Right atrium auricular region (tissue), 2 donors: ENCODE measurements around the gene WWP2. TPM values are rescaled to one million over a fixed set of nuclear protein-coding genes. Genes with fewer than 3 reads are reported as not detected.

Experiments
- DNase-seq: peaks from one replicate; pipeline ENCODE4 v3.0.0-alpha.2; 2019; ENCODE audit warnings: low spot score
- H3K27ac ChIP-seq, 2 donors: fragments of 200-600 bp; sonication (generic); 1 replicate in 1 of 2; 2 replicates in 1 of 2; pipeline ENCODE4 v1.5.1; 2016 to 2019
- H3K27me3 ChIP-seq, 2 donors: fragments of 200-600 bp; sonication (generic); one replicate each; pipeline versions ENCODE4 v1.5.1 to v1.6.0; 2017 to 2019
- H3K36me3 ChIP-seq: fragments of 200-600 bp; sonication (generic); one replicate; pipeline ENCODE4 v1.5.1; 2016
- H3K4me1 ChIP-seq, 2 donors: fragments of 200-600 bp; sonication (generic); one replicate each; pipeline versions ENCODE4 v1.5.1 to v1.6.0; 2017 to 2019
- H3K4me3 ChIP-seq, 2 donors: fragments of 200-600 bp; sonication (generic); 1 replicate in 1 of 2; 2 replicates in 1 of 2; pipeline ENCODE4 v1.5.1; 2017 to 2019; ENCODE audit warnings: mild to moderate bottlenecking in 1 of 2, moderate library complexity in 1 of 2
- H3K9me3 ChIP-seq, 2 donors: fragments of 200-600 bp; sonication (generic); one replicate each; pipeline ENCODE4 v1.5.1; 2019
- CTCF ChIP-seq, 2 donors: fragments of 200-600 bp; sonication (generic); IDR thresholded peaks; one replicate each; pipeline ENCODE4 v1.5.1; 2019; ENCODE audit warnings: antibody characterized with exemption in 2 of 2
- total RNA-seq, 2 donors: library from RNA; depleted of rRNA; stranded (reverse); fragments of >200 nt; gene quantifications; one replicate each; pipeline ENCODE4 v1.1.0, GENCODE V29; 2016

The WWP2 gene
- total RNA-seq, 2 donors from 2014 or later, result 16.1 to 21.2 TPM

GRCh38 chr16:69767459-69768229, 5.5 kb downstream of the WWP2 start:
- H3K4me3 ChIP-seq, result no peak overlapping the region
- TF ChIP-seq CTCF (IDR thresholded peaks at IDR 0.05), result no peak
- peaks cover 0 to 4% of the 10 kb centered on the region in 2 donors for H3K4me1 ChIP-seq

GRCh38 chr16:69768666-69769065, 6.5 kb downstream of the WWP2 start:
- H3K27ac ChIP-seq, result no peak overlapping the region
- H3K4me1 ChIP-seq, result peaks cover 0 to 14% of the 10 kb centered on the region in 2 donors
- H3K36me3 ChIP-seq, result no peaks in the 10 kb centered on the region
- H3K9me3 ChIP-seq, result no peaks in the 10 kb centered on the region
- TF ChIP-seq CTCF (IDR thresholded peaks at IDR 0.05), result no peak
- no peaks in the 10 kb centered on the region for H3K27me3 ChIP-seq
- H3K4me3 ChIP-seq, result no peak overlapping the region
- no peak for DNase-seq

More at GRCh38 chr16:69767459-69768229, 5.5 kb downstream of the WWP2 start:
- H3K27ac ChIP-seq, result no peak overlapping the region
- H3K9me3 ChIP-seq, result no peaks in the 10 kb centered on the region
- H3K36me3 ChIP-seq, result no peaks in the 10 kb centered on the region
- H3K27me3 ChIP-seq, result no peaks in the 10 kb centered on the region
- no peak for DNase-seq

DNA sequence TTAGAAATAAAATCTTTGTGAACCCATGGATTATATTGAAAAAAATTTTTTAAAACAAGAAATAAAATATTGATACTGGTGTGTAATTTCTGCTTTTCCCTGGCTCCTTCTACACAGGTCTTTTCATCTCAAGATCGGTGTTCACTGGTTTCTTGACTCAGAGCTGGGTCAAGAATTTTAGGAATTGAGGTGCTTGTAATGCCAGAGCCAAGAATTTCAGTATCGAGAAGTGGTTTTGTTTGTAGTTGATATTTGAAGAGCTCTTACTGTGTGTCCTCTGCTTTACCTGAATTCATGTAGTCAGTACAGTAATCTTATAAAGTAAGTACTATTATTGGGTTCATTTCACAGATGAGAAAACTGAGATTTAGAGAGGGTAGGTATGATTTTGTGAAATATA, 7.3 kb downstream of the WWP2 start:
- DNase-seq, result no peak
- TF ChIP-seq CTCF (IDR thresholded peaks at IDR 0.05), result no peak
- Histone ChIP-seq H3K36me3 (no peaks in the 10 kb centered on the region), H3K9me3 (no peaks in the 10 kb centered on the region), H3K4me1 (peaks cover 0 to 14% of the 10 kb centered on the region in 2 donors), H3K27ac (no peak overlapping the region), H3K27me3 (no peaks in the 10 kb centered on the region), H3K4me3 (no peak overlapping the region)

DNA sequence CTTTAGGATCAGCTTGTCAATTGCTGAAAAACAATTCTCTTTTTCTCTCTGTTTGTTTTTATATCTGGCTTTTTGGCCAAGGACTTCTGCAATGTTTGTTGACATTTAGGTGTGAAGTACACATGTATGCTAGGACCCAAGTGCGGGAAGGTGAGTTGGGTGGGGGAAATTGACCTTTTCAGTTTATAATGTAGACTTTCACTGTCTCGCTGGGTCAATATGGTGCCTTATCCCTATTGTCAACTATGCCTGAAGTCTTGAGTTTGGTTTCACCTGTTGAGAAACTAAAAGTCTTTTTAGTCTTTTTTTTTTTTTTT, 9.5 kb downstream of the WWP2 start:
- Histone ChIP-seq H3K36me3 (no peaks in the 10 kb centered on the region), H3K27ac (no peak overlapping the region), H3K9me3 (peaks cover 0 to 14% of the 10 kb centered on the region in 2 donors), H3K27me3 (no peaks in the 10 kb centered on the region), H3K4me1 (peaks cover 0 to 14% of the 10 kb centered on the region in 2 donors), H3K4me3 (no peak overlapping the region)
- DNase-seq, result no peak
- no peak for TF ChIP-seq CTCF (IDR thresholded peaks at IDR 0.05)

DNA sequence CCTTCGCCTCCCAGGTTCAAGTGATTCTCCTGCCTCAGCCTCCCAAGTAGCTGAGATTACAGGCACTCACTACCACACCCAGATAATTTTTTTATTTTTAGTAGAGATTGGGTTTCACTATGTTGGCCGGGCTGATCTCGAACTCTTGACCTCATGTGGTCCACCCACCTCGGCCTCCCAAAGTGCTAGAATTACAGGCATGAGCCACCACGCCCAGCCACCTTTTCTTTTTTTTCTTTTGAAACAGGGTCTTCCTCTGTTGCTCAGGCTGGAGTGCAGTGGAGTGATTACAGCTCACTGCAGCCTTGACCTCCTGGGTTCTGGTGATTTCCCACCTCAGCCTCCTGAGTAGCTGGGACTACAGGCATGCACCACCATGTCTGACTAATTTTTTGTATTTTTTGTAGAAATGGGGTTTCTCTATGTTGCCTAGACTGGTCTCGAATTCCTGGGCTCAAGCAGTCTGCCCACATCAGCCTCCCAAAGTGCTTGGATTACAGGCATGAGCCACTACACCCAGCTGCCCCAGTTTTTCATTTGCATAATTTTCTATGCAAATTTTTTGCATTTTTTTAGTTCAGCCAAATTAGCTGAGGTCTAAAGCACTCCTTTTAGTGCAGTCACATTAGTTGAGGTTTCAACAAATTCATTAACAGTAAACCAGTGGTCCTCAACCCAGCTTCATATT, 11.3 kb downstream of the WWP2 start:
- Histone ChIP-seq H3K4me1 (peaks cover 0 to 14% of the 10 kb centered on the region in 2 donors), H3K4me3 (no peak overlapping the region), H3K27ac (no peak overlapping the region), H3K36me3 (no peaks in the 10 kb centered on the region), H3K27me3 (no peaks in the 10 kb centered on the region), H3K9me3 (peaks cover 0 to 14% of the 10 kb centered on the region in 2 donors)
- DNase-seq, result no peak
- TF ChIP-seq CTCF (IDR thresholded peaks at IDR 0.05), result no peak
